Vagina (tissue), 2 donors: ENCODE data around the gene SNX33. TPM values are rescaled to one million over a fixed set of nuclear protein-coding genes. Genes with fewer than 3 reads are reported as not detected.
A peak's percentile ranks its signal among the peaks of the same experiment; 100 is the strongest.

Experiments used
- DNase-seq, 2 donors: peaks; one replicate each; pipeline ENCODE4 v3.0.0-alpha.2; 2017; ENCODE audit errors: extremely low spot score in 2 of 2
- H3K27ac ChIP-seq: fragments of 200-600 bp; sonication (generic); one replicate; pipeline ENCODE4 v1.5.1; 2019
- H3K27me3 ChIP-seq: fragments of 200-600 bp; sonication (generic); one replicate; pipeline ENCODE4 v1.5.1; 2019
- H3K36me3 ChIP-seq, 2 donors: fragments of 200-600 bp; sonication (generic); one replicate each; pipeline ENCODE4 v1.5.1; 2017 to 2019
- H3K4me1 ChIP-seq: fragments of 200-600 bp; sonication (generic); one replicate; pipeline ENCODE4 v1.5.1; 2019
- H3K4me3 ChIP-seq, 2 donors: fragments of 200-600 bp; sonication (generic); 1 replicate in 1 of 2; 2 replicates in 1 of 2; pipeline ENCODE4 v1.5.1; 2016 to 2019
- H3K9me3 ChIP-seq: fragments of 200-600 bp; sonication (generic); one replicate; pipeline ENCODE4 v1.5.1; 2019
- CTCF ChIP-seq, 3 experiments: fragments of 450-650 bp in 2 of 3; fragments of 200-600 bp in 1 of 3; sonication (generic) in 1 of 3; IDR thresholded peaks; one replicate each; pipeline ENCODE4 v1.5.1; 2017 to 2019; ENCODE audit warnings: antibody characterized with exemption in 3 of 3, mild to moderate bottlenecking in 2 of 3, moderate library complexity in 2 of 3
- POLR2A ChIP-seq, 2 donors: fragments of 450-650 bp; IDR thresholded peaks; one replicate each; pipeline ENCODE4 v1.6.1; 2017; ENCODE audit warnings: antibody characterized with exemption in 2 of 2, mild to moderate bottlenecking in 2 of 2, moderate library complexity in 2 of 2
- POLR2AphosphoS5 ChIP-seq, 2 donors: sonication (generic); formaldehyde crosslinking; IDR thresholded peaks; one replicate each; pipeline ENCODE4 v1.9.0; 2017; ENCODE audit warnings: antibody characterized with exemption in 2 of 2, mild to moderate bottlenecking in 2 of 2, low read depth in 1 of 2; ENCODE audit not compliant: insufficient read depth in 1 of 2
- intact Hi-C: fragments of 100-400 bp; cut with DNase I; formaldehyde crosslinking; loops from one replicate; pipeline ENCODE4 v1.15.1; 2023
- total RNA-seq: library from RNA; depleted of rRNA; stranded (reverse); fragments of >200 nt; gene quantifications from one replicate; pipeline ENCODE4 v1.2.3, GENCODE V29; 2016

SNX33 gene
- total RNA-seq, 1 donor from 2014 or later, result 23.6 TPM

GRCh38 chr15:75637245-75638009, 10.3 kb upstream of the SNX33 start:
- Histone ChIP-seq H3K27ac (peak overlapping the region; percentile 89), H3K4me1 (peaks cover 43% of the 10 kb centered on the region), H3K9me3 (no peaks in the 10 kb centered on the region), H3K4me3 (no peak overlapping the region), H3K27me3 (no peaks in the 10 kb centered on the region), H3K36me3 (no peaks in the 10 kb centered on the region)
- TF ChIP-seq POLR2A (IDR thresholded peaks at IDR 0.05) (no peak), POLR2AphosphoS5 (IDR thresholded peaks at IDR 0.05; ENCODE audit: insufficient read depth in 1 of 2, low read depth in 1 of 2) (no peak), CTCF (IDR thresholded peaks at IDR 0.05) (no peak)
- DNase-seq, result no peak
- intact Hi-C loops, result loop anchor here (5.0 kb wide), 2 partner anchors 40 to 270 kb away; partner anchors contain the start of gene MAN2C1

DNA sequence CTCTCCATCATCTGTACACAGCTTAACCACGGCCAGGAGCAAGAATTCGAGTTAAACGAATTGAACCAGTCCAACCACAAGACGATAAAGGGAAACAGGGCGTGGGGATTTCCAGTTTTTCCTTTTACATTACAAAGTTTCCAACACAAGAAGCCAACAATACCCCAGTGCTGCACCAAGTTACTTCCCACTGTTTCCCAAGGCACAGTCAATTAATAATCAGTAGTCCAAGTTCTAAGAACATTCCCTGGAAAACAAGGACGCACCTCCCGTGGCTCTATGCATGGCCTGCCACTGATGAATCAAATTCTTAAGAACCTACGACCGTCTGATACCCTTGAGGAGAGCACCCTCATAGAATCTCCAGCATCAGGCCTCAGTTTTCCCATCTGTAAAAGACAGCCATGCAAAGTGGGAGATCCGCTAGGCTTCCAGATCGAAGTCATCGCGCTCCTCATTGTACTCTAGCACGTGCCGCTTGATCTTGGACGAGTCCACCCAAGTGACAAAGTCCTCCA, 8.5 kb upstream of the SNX33 start:
- Histone ChIP-seq H3K4me3 (peak overlapping the region; percentile 83 to 94), H3K4me1 (peaks cover 43% of the 10 kb centered on the region), H3K9me3 (no peaks in the 10 kb centered on the region), H3K27me3 (no peaks in the 10 kb centered on the region), H3K36me3 (no peaks in the 10 kb centered on the region), H3K27ac (peak overlapping the region; percentile 89)
- no peak for TF ChIP-seq POLR2A (IDR thresholded peaks at IDR 0.05)
- TF ChIP-seq POLR2AphosphoS5 (IDR thresholded peaks at IDR 0.05; ENCODE audit: insufficient read depth in 1 of 2, low read depth in 1 of 2), result no peak
- no peak for TF ChIP-seq CTCF (IDR thresholded peaks at IDR 0.05)
- DNase-seq, result peak in 1 of 2 donors; percentile 90
- intact Hi-C loops, result loop anchor here (5.0 kb wide), 2 partner anchors 38 to 272 kb away; partner anchors contain the start of gene MAN2C1

- H3K27ac ChIP-seq, result peak within 1 kb of the TSS; percentile 89
- intact Hi-C loops, result loop anchor here (5.0 kb wide), 2 partner anchors 37 to 273 kb away; partner anchors contain the start of gene MAN2C1
- peak within 1 kb of the TSS; percentile 83 to 94 for H3K4me3 ChIP-seq
- no peaks in the 10 kb centered on the region for H3K27me3 ChIP-seq
- H3K9me3 ChIP-seq, result no peaks in the 10 kb centered on the region
- DNase-seq, result peak in 1 of 2 donors; percentile 96
- TF ChIP-seq POLR2A (IDR thresholded peaks at IDR 0.05) (peak; percentile 60 to 95), POLR2AphosphoS5 (IDR thresholded peaks at IDR 0.05; ENCODE audit: insufficient read depth in 1 of 2, low read depth in 1 of 2) (peak; percentile 98 to 100), CTCF (IDR thresholded peaks at IDR 0.05) (no peak)
- H3K36me3 ChIP-seq, result no peaks in the 10 kb centered on the region
- peaks cover 43% of the 10 kb centered on the region for H3K4me1 ChIP-seq
Measured at GRCh38 chr15:75639709-75640482, 7.8 kb upstream of the SNX33 start, which contains the start of gene IMP3. Gene IMP3 (minus strand): TSS chr15:75640224. CDS start chr15:75640168, 56 bp downstream.

DNA sequence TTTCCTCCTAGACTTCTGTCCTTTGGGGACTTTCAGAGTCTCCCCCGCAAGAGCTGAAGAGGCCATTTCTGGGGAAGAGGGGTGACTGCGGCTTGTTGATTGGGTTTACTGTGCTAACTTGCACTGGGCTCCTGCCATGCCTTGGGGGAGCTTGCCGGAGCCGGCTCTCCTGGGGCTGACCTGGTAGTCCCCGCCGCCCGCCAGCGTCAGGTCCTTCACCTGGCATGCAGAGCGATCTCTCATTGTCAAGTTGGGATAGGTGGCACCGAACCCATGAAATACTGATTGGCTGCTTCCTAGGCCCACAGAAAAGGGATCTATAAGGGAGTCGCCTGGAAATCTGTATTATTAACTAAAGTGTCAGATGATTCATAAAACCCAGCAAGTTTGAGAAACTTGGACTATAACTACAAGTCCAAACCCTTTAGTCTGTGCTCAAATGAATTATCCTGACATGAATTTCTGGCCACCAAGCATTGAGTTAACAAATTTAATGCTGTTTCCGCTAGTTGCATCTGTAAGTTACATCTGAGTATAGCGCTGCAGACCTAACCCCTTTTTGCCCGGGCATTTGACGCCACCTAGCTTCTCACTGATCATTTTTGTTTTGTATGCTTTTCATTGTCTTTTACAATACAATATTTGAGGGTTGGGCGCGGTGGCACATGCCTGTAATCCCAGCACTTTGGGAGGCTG, 7.1 kb upstream of the SNX33 start:
- Histone ChIP-seq H3K36me3 (no peaks in the 10 kb centered on the region), H3K9me3 (no peaks in the 10 kb centered on the region), H3K27ac (peak overlapping the region; percentile 89), H3K27me3 (no peaks in the 10 kb centered on the region), H3K4me1 (peaks cover 45% of the 10 kb centered on the region), H3K4me3 (peak overlapping the region; percentile 83 to 94)
- intact Hi-C loops, result no loop called here
- peak in 1 of 2 donors; percentile 92 for DNase-seq
- TF ChIP-seq POLR2A (IDR thresholded peaks at IDR 0.05) (no peak), POLR2AphosphoS5 (IDR thresholded peaks at IDR 0.05; ENCODE audit: insufficient read depth in 1 of 2, low read depth in 1 of 2) (no peak), CTCF (IDR thresholded peaks at IDR 0.05) (no peak)
